ENCODE measurements around the gene PDXK. TPM values are rescaled to one million over a fixed set of nuclear protein-coding genes. Genes with fewer than 3 reads are reported as not detected.

PDXK gene
- total RNA-seq, 6 experiments from 2014 or later = 154 to 160 (median 157) TPM

GRCh38 chr21:43777953-43778352 is 59.0 kb downstream of the PDXK start:
- H3K4me1 Mint-ChIP-seq (ENCODE audit: low read depth) = peaks cover 29% of the 10 kb centered on the region
- H3K27me3 Mint-ChIP-seq (ENCODE audit: insufficient read depth) = peaks cover 1% of the 10 kb centered on the region
- no peak for TF ChIP-seq CTCF (IDR thresholded peaks at IDR 0.05)
- H3K4me3 Mint-ChIP-seq = no peak overlapping the region
- H3K27ac Mint-ChIP-seq = no peak overlapping the region
- no peaks in the 10 kb centered on the region for H3K9me3 Mint-ChIP-seq
- DNase-seq = no peak
- H3K36me3 Mint-ChIP-seq (ENCODE audit: low read depth) = peaks cover 19% of the 10 kb centered on the region

- H3K9me3 Mint-ChIP-seq = no peaks in the 10 kb centered on the region
- H3K36me3 Mint-ChIP-seq (ENCODE audit: low read depth) = peaks cover 11% of the 10 kb centered on the region
- no peak for DNase-seq
- TF ChIP-seq CTCF (IDR thresholded peaks at IDR 0.05) = no peak
- no peak overlapping the region for H3K4me3 Mint-ChIP-seq
- H3K27ac Mint-ChIP-seq = no peak overlapping the region
- H3K4me1 Mint-ChIP-seq (ENCODE audit: low read depth) = peaks cover 29% of the 10 kb centered on the region
- peaks cover 1% of the 10 kb centered on the region for H3K27me3 Mint-ChIP-seq (ENCODE audit: insufficient read depth)
Observed at GRCh38 chr21:43778469-43779335, 59.8 kb downstream of the PDXK start.

GRCh38 chr21:43779660-43780059 is 60.7 kb downstream of the PDXK start:
- Mint-ChIP-seq H3K9me3 (no peaks in the 10 kb centered on the region), H3K27me3 (ENCODE audit: insufficient read depth) (peaks cover under 1% of the 10 kb centered on the region), H3K36me3 (ENCODE audit: low read depth) (peaks cover 2% of the 10 kb centered on the region; the same call in 1 of the 2 replicates), H3K4me1 (ENCODE audit: low read depth) (peaks cover 20% of the 10 kb centered on the region), H3K27ac (no peak overlapping the region), H3K4me3 (no peak overlapping the region)
- no peak for DNase-seq
- no peak for TF ChIP-seq CTCF (IDR thresholded peaks at IDR 0.05)

- peaks cover 9% of the 10 kb centered on the region for H3K4me1 Mint-ChIP-seq (ENCODE audit: low read depth)
- DNase-seq = no peak
- H3K27me3 Mint-ChIP-seq (ENCODE audit: insufficient read depth) = no peaks in the 10 kb centered on the region; the same call in none of the 2 replicates
- no peaks in the 10 kb centered on the region for H3K36me3 Mint-ChIP-seq (ENCODE audit: low read depth)
- no peaks in the 10 kb centered on the region for H3K9me3 Mint-ChIP-seq
- TF ChIP-seq CTCF (IDR thresholded peaks at IDR 0.05) = no peak
- no peak overlapping the region for H3K27ac Mint-ChIP-seq
- H3K4me3 Mint-ChIP-seq = no peak overlapping the region
Observed at GRCh38 chr21:43781846-43782245, 62.9 kb downstream of the PDXK start.

GRCh38 chr21:43782431-43783097 is 63.6 kb downstream of the PDXK start:
- Mint-ChIP-seq H3K27me3 (ENCODE audit: insufficient read depth) (no peaks in the 10 kb centered on the region; the same call in none of the 2 replicates), H3K4me1 (ENCODE audit: low read depth) (peaks cover 9% of the 10 kb centered on the region), H3K4me3 (no peak overlapping the region), H3K9me3 (no peaks in the 10 kb centered on the region), H3K36me3 (ENCODE audit: low read depth) (no peaks in the 10 kb centered on the region), H3K27ac (no peak overlapping the region)
- no peak for DNase-seq
- TF ChIP-seq CTCF (IDR thresholded peaks at IDR 0.05) = no peak

Data from HFFc6 (cell line).